Neural progenitor cell (in vitro differentiated cells): Measurements from ENCODE around the gene OAS3. TPM values are rescaled to one million over a fixed set of nuclear protein-coding genes. Genes with fewer than 3 reads are reported as not detected.

Source experiments
- DNase-seq: peaks from one replicate; pipeline ENCODE4 v3.0.0-alpha.2; 2016; ENCODE audit warnings: low spot score
- H2AFZ ChIP-seq: fragments of 200-600 bp; sonication (generic); replicated peaks from 2 replicates; pipeline ENCODE4 v1.6.1; 2016; ENCODE audit warnings: antibody characterized with exemption
- H3F3A ChIP-seq: fragments of 200-600 bp; sonication (generic); 2 replicates; pipeline ENCODE4 v1.6.1; 2016; ENCODE audit warnings: antibody characterized with exemption, low read depth
- H3K27ac ChIP-seq: fragments of 200-600 bp; sonication (generic); 2 replicates; pipeline ENCODE4 v1.5.1; 2016; ENCODE audit warnings: mild to moderate bottlenecking
- H3K27me3 ChIP-seq: fragments of 200-600 bp; sonication (generic); 2 replicates; pipeline ENCODE4 v1.6.1; 2016; ENCODE audit warnings: mild to moderate bottlenecking, moderate library complexity
- H3K36me3 ChIP-seq: fragments of 200-600 bp; sonication (generic); 2 replicates; pipeline ENCODE4 v1.5.1; 2016
- H3K4me1 ChIP-seq: fragments of 200-600 bp; sonication (generic); 2 replicates; pipeline ENCODE4 v1.6.1; 2016; ENCODE audit warnings: mixed run types
- H3K4me2 ChIP-seq: fragments of 200-600 bp; sonication (generic); 2 replicates; pipeline ENCODE4 v1.6.1; 2016
- H3K4me3 ChIP-seq: fragments of 200-600 bp; sonication (generic); 2 replicates; pipeline ENCODE4 v1.5.1; 2016
- H3K79me2 ChIP-seq: fragments of 200-600 bp; sonication (generic); 2 replicates; pipeline ENCODE4 v1.6.1; 2016; ENCODE audit warnings: low read depth
- H3K9ac ChIP-seq: fragments of 200-600 bp; sonication (generic); 2 replicates; pipeline ENCODE4 v1.6.1; 2016
- H3K9me3 ChIP-seq: fragments of 200-600 bp; sonication (generic); 2 replicates; pipeline ENCODE4 v1.5.1; 2016; ENCODE audit warnings: low read depth
- H4K20me1 ChIP-seq: fragments of 200-600 bp; sonication (generic); 2 replicates; pipeline ENCODE4 v1.6.1; 2016; ENCODE audit warnings: low read depth
- H3K27ac Mint-ChIP-seq: 3 replicates; pipeline ENCODE4 v1.8.0; 2021; ENCODE audit warnings: mixed read lengths
- H3K27me3 Mint-ChIP-seq: 2 replicates; pipeline ENCODE4 v1.8.0; 2022; ENCODE audit warnings: low read depth, mild to moderate bottlenecking, inconsistent platforms, moderate library complexity, mixed read lengths; ENCODE audit not compliant: insufficient read depth
- H3K36me3 Mint-ChIP-seq: 3 replicates; pipeline ENCODE4 v1.8.0; 2021; ENCODE audit warnings: mixed read lengths
- H3K4me1 Mint-ChIP-seq: 3 replicates; pipeline ENCODE4 v1.8.0; 2021; ENCODE audit warnings: mixed read lengths
- H3K4me3 Mint-ChIP-seq: 3 replicates; pipeline ENCODE4 v1.8.0; 2021; ENCODE audit warnings: mild to moderate bottlenecking, moderate library complexity, mixed read lengths
- H3K9me3 Mint-ChIP-seq: 3 replicates; pipeline ENCODE4 v1.8.0; 2020; ENCODE audit warnings: mixed read lengths
- EZH2 ChIP-seq: fragments of 200-600 bp; sonication (generic); IDR thresholded peaks from 2 replicates; pipeline ENCODE4 v1.6.1; 2017; ENCODE audit warnings: antibody characterized with exemption, mild to moderate bottlenecking, moderate library complexity
- EZH2phosphoT487 ChIP-seq: fragments of 200-600 bp; sonication (generic); IDR thresholded peaks from 2 replicates; pipeline ENCODE4 v1.6.1; 2017; ENCODE audit warnings: antibody characterized with exemption
- total RNA-seq: library from RNA; depleted of rRNA; stranded (reverse); fragments of >200 nt; gene quantifications from 2 replicates; pipeline ENCODE4 v1.2.3, GENCODE V29; 2015; ENCODE audit warnings: low replicate concordance
- TF ChIP-seq, protein P1 (sequence below): fragments of 200-600 bp; sonication (generic); IDR thresholded peaks from 2 replicates; pipeline ENCODE4 v1.5.1; 2017; ENCODE audit warnings: antibody characterized with exemption, mild to moderate bottlenecking

OAS3 gene
- total RNA-seq, 1 donor from 2014 or later: not detected

DNA sequence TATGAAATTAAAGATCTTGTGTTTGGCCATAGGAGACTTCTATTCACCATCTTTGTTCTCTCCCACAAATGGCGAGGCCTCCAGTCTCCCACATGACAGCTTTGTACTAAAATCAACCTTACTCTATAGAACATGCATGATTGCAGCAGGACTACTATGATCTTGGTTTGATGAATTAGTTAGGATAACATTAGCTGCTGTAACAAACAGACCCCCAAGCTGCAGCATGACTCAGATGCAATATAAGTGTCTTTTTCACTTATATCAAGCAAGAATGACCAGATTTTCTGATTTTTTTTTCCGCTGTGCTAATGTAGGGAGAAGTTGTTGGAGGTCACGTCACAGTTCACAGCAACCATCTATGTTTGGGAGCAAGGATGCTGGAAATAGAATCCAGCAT is 10.8 kb upstream of the OAS3 start:
- peaks cover 11% of the 10 kb centered on the region for H3K4me1 Mint-ChIP-seq

DNA sequence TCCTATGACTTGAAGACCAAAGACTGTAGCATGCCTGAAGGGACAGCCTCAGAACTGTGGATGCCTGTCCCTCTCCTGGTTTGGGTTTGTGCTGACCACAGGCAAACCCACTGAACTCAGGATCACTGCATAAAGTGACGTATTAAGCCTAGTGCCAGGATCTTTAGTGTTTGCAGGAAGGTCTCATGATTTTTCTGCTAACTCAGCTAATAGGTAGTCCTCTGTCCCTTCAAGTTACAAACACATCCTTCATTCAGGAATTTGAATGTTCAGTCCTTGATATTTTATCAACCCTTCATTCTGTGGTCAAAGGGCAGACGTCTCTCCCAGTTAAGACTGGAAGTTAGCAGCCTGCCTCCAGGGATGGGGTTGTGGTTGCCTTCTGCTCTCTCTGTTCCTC is 10.3 kb upstream of the OAS3 start:
- peaks cover 4% of the 10 kb centered on the region for H3K27me3 ChIP-seq
- no peak for DNase-seq
- peaks cover 14% of the 10 kb centered on the region for H3F3A ChIP-seq
- Mint-ChIP-seq H3K27me3 (peaks cover 5% of the 10 kb centered on the region), H3K9me3 (peaks cover 12% of the 10 kb centered on the region), H3K4me1 (peaks cover 15% of the 10 kb centered on the region), H3K4me3 (no peak overlapping the region), H3K27ac (no peak overlapping the region), H3K36me3 (no peaks in the 10 kb centered on the region)
- H3K79me2 ChIP-seq: no peaks in the 10 kb centered on the region
- no peak overlapping the region for H3K4me2 ChIP-seq
- no peaks in the 10 kb centered on the region for H4K20me1 ChIP-seq
- TF ChIP-seq EZH2phosphoT487 (no peak), EZH2 (no peak)
- TF ChIP-seq, protein P1, sequence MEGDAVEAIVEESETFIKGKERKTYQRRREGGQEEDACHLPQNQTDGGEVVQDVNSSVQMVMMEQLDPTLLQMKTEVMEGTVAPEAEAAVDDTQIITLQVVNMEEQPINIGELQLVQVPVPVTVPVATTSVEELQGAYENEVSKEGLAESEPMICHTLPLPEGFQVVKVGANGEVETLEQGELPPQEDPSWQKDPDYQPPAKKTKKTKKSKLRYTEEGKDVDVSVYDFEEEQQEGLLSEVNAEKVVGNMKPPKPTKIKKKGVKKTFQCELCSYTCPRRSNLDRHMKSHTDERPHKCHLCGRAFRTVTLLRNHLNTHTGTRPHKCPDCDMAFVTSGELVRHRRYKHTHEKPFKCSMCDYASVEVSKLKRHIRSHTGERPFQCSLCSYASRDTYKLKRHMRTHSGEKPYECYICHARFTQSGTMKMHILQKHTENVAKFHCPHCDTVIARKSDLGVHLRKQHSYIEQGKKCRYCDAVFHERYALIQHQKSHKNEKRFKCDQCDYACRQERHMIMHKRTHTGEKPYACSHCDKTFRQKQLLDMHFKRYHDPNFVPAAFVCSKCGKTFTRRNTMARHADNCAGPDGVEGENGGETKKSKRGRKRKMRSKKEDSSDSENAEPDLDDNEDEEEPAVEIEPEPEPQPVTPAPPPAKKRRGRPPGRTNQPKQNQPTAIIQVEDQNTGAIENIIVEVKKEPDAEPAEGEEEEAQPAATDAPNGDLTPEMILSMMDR: no peak
- no peak overlapping the region for H3K9ac ChIP-seq
- no peak overlapping the region for H3K27ac ChIP-seq
- H2AFZ ChIP-seq: no peak overlapping the region
- no peaks in the 10 kb centered on the region for H3K36me3 ChIP-seq
- no peaks in the 10 kb centered on the region for H3K9me3 ChIP-seq
- H3K4me1 ChIP-seq: peaks cover 14% of the 10 kb centered on the region
- H3K4me3 ChIP-seq: no peak overlapping the region

More for the DNA sequence above, 10.8 kb upstream of the OAS3 start:
- TF ChIP-seq EZH2: no peak
- TF ChIP-seq, protein P1: no peak
- TF ChIP-seq EZH2phosphoT487: no peak
- no peak overlapping the region for H3K27ac ChIP-seq
- H3K4me1 ChIP-seq: peaks cover 9% of the 10 kb centered on the region
- Mint-ChIP-seq H3K36me3 (no peaks in the 10 kb centered on the region), H3K27ac (no peak overlapping the region), H3K9me3 (peaks cover 12% of the 10 kb centered on the region), H3K27me3 (peaks cover 5% of the 10 kb centered on the region), H3K4me3 (no peak overlapping the region)
- H3F3A ChIP-seq: peaks cover 9% of the 10 kb centered on the region
- H3K4me3 ChIP-seq: no peak overlapping the region
- no peaks in the 10 kb centered on the region for H4K20me1 ChIP-seq
- DNase-seq: no peak
- peaks cover 4% of the 10 kb centered on the region for H3K27me3 ChIP-seq
- H3K36me3 ChIP-seq: no peaks in the 10 kb centered on the region
- no peaks in the 10 kb centered on the region for H3K9me3 ChIP-seq
- no peaks in the 10 kb centered on the region for H3K79me2 ChIP-seq
- no peak overlapping the region for H3K4me2 ChIP-seq
- no peak overlapping the region for H2AFZ ChIP-seq
- no peak overlapping the region for H3K9ac ChIP-seq

DNA sequence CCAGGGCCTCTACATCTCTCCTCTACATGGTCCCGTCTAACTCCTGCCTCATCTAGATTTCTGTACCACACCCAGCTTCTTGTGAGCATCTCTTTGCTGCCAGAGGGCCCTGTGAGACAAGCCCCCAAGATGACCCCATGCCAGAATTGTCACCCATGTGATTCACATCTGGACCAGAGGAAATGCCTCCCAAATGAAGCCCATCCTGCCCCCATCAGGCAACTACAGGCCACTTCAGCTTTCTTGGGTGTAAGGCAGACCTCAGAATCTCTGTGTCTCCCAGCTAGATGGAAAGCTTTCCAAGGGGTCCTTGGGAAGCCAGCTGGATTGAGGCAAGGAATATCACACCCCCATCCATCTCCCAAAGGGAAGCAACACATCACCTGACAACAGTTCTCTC is 9.3 kb upstream of the OAS3 start:
- Histone ChIP-seq H3K4me1 (peaks cover 15% of the 10 kb centered on the region), H3K27me3 (peaks cover 4% of the 10 kb centered on the region), H2AFZ (no peak overlapping the region), H3K27ac (no peak overlapping the region), H3F3A (peaks cover 17% of the 10 kb centered on the region), H4K20me1 (no peaks in the 10 kb centered on the region), H3K9ac (no peak overlapping the region), H3K4me2 (no peak overlapping the region), H3K9me3 (no peaks in the 10 kb centered on the region), H3K36me3 (no peaks in the 10 kb centered on the region), H3K4me3 (no peak overlapping the region), H3K79me2 (no peaks in the 10 kb centered on the region)
- no peak for DNase-seq
- Mint-ChIP-seq H3K4me1 (peaks cover 15% of the 10 kb centered on the region), H3K27ac (no peak overlapping the region), H3K36me3 (no peaks in the 10 kb centered on the region), H3K27me3 (peaks cover 5% of the 10 kb centered on the region), H3K9me3 (peaks cover 12% of the 10 kb centered on the region), H3K4me3 (no peak overlapping the region)
- no peak for TF ChIP-seq EZH2phosphoT487
- no peak for TF ChIP-seq EZH2
- TF ChIP-seq, protein P1: peak; percentile 48
